Dedifferentiated amniotic fluid mesenchymal stem cell (primary cell): ENCODE data around the gene DIAPH2.

Source experiments
- DNase-seq: peaks from one replicate; pipeline ENCODE4 v3.0.0-alpha.2; 2016; ENCODE audit errors: extremely low spot score

DIAPH2 gene

GRCh38 chrX:97168646-97169045, 484.0 kb downstream of the DIAPH2 start:
- DNase-seq: no peak

GRCh38 chrX:97175147-97175546, 490.5 kb downstream of the DIAPH2 start:
- no peak for DNase-seq

GRCh38 chrX:97189668-97190067, 505.0 kb downstream of the DIAPH2 start:
- no peak for DNase-seq

- no peak for DNase-seq
These were observed 514.9 kb downstream of the DIAPH2 start for GRCh38 chrX:97199501-97199900.

- no peak for DNase-seq
These were observed 515.8 kb downstream of the DIAPH2 start for GRCh38 chrX:97200454-97200853.

GRCh38 chrX:97210501-97210900, 525.9 kb downstream of the DIAPH2 start:
- DNase-seq: no peak

GRCh38 chrX:97211070-97211469, 526.4 kb downstream of the DIAPH2 start:
- DNase-seq: no peak

- no peak for DNase-seq
These were observed 530.5 kb downstream of the DIAPH2 start for GRCh38 chrX:97215186-97215585.

GRCh38 chrX:97224148-97224547, 539.5 kb downstream of the DIAPH2 start:
- no peak for DNase-seq

GRCh38 chrX:97229318-97229717, 544.7 kb downstream of the DIAPH2 start:
- DNase-seq: no peak

GRCh38 chrX:97230948-97231347, 546.3 kb downstream of the DIAPH2 start:
- no peak for DNase-seq

GRCh38 chrX:97234471-97235081, 549.9 kb downstream of the DIAPH2 start:
- DNase-seq: no peak

- DNase-seq: no peak
These were observed 554.0 kb downstream of the DIAPH2 start for GRCh38 chrX:97238632-97239031.

GRCh38 chrX:97252111-97252510, 567.5 kb downstream of the DIAPH2 start:
- no peak for DNase-seq

GRCh38 chrX:97260679-97261078, 576.0 kb downstream of the DIAPH2 start:
- DNase-seq: no peak

- DNase-seq: no peak
These were observed 581.9 kb downstream of the DIAPH2 start for GRCh38 chrX:97266406-97267121.

GRCh38 chrX:97267396-97268181, 582.9 kb downstream of the DIAPH2 start:
- no peak for DNase-seq

GRCh38 chrX:97268182-97268680, 583.6 kb downstream of the DIAPH2 start:
- no peak for DNase-seq

GRCh38 chrX:97284531-97284930, 599.9 kb downstream of the DIAPH2 start:
- no peak for DNase-seq

- peak; percentile 46 for DNase-seq
These were observed 605.6 kb downstream of the DIAPH2 start for GRCh38 chrX:97290199-97290598.

- DNase-seq: no peak
These were observed 609.4 kb downstream of the DIAPH2 start for GRCh38 chrX:97294041-97294440.

- no peak for DNase-seq
These were observed 611.3 kb downstream of the DIAPH2 start for GRCh38 chrX:97295954-97296353.
